HG02852 (cell line): Measurements from ENCODE around the gene CLIC6.

Experiments
- ATAC-seq: cut with Tn5 transposase; IDR thresholded peaks from one replicate; pipeline ENCODE4 v1.9.1; 2021; ENCODE audit warnings: mild to moderate bottlenecking, moderate library complexity; ENCODE audit not compliant: unreplicated experiment

Gene CLIC6

DNA sequence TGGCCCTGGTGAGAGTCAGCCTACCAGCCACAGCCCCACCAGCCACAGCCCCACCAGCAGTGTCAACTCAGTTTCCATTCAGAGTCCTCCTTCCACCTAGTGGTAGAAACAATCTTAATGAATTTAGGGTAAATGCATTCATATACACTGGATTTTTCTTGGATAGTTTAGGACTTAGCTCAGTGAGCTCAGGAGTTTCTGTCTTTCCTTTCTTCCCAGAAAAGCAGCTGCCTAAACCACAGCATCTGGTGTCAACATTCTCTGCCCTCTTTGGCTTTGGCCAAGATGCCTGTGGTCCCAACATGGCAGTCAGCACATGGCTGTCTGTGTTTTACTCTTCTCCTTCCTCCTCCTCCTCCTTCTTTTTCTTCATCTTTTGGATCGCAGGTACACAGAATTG is 94.0 kb downstream of the CLIC6 start:
- no peak for ATAC-seq

DNA sequence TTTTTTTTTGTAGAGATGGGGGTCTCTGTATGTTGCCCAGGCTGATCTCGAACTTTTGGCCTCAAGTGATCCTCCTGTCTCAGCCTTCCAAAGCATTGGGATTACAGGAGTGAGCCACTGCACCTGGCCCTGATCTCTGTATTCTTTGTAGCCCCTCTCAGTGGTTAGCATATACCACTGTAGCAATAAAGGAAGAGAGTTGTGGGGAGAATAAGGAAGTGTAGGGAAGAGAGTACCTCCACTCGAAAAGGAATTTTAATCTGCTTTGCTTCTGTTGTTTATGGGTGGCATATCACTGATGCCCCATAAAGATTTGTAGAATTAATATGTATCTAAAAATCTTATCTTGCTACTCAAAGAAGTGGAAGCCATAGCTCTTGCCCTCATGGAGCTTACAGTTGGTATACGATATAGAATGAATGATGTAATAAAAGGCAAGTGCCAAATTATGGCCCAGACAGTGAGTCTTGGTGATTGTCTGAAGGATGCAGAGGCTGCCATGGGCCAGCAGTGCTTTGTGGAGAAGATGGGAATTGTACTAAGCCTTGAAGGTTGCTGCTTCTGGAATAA is 96.0 kb downstream of the CLIC6 start:
- ATAC-seq = no peak

DNA sequence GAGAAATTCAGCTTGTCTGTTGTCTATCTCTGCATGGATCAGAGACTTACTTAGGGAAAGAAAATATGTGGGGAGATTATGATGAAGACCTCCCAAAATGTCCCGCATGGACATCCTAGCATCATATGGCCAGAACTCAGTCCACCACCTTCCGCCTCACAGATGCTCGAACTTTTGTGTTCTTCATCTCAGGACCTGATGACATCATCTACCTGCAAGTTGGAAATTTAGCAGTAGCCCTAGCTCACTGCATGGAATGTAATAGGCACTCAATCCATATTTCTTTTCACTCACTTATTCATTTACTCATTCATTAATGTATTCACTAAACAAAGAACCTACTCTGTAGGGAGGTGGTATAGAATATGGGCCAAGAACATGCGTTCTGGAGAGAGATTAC is 96.8 kb downstream of the CLIC6 start:
- ATAC-seq = no peak

DNA sequence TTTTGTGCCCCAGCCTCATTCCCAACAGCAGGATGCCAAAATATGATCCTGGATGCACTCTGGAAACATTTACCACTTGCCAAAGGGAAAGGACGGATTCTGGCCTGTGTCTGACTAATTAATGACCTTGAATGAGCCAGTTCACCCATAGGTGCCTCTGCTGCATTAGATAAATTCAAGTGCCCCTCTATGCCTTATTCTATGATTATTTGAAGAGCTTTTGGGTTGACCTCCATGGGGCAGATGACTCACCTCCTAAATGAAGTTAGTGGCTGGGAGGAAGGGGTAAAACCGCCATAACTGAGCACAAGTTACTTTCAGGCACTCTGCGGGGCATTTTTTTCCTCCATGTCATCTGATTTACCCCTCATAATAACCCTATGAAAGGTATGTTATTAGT is 98.1 kb downstream of the CLIC6 start:
- no peak for ATAC-seq
